Breast epithelium (tissue), 3 donors: ENCODE data around the gene SUGP2.

Experiments
- CTCF ChIP-seq, 3 donors: fragments of 450-650 bp; IDR thresholded peaks; one replicate each; pipeline ENCODE4 v1.5.1; 2016 to 2017; ENCODE audit warnings: antibody characterized with exemption in 3 of 3, mild to moderate bottlenecking in 3 of 3, moderate library complexity in 3 of 3
- POLR2A ChIP-seq: fragments of 450-650 bp; IDR thresholded peaks from one replicate; pipeline ENCODE4 v1.6.1; 2016; ENCODE audit warnings: antibody characterized with exemption, mild to moderate bottlenecking, moderate library complexity

GRCh38 chr19:19042732-19043280 lies 9.5 kb upstream of the SUGP2 start:
- no peak for TF ChIP-seq CTCF (IDR thresholded peaks at IDR 0.05)
- no peak for TF ChIP-seq POLR2A
